Upper lobe of left lung (tissue), 4 donors: ENCODE results near the gene ATAD3A.

ENCODE experiments used
- EP300 ChIP-seq, 4 donors: sonication (generic); formaldehyde crosslinking; IDR thresholded peaks; one replicate each; pipeline ENCODE4 v1.5.1; 2017; ENCODE audit warnings: antibody characterized with exemption in 4 of 4, control low read depth in 2 of 4
- POLR2A ChIP-seq, 4 donors: fragments of 450-650 bp; IDR thresholded peaks; one replicate each; pipeline ENCODE4 v1.5.1; 2016 to 2017; ENCODE audit warnings: antibody characterized with exemption in 4 of 4, mild to moderate bottlenecking in 2 of 4

DNA sequence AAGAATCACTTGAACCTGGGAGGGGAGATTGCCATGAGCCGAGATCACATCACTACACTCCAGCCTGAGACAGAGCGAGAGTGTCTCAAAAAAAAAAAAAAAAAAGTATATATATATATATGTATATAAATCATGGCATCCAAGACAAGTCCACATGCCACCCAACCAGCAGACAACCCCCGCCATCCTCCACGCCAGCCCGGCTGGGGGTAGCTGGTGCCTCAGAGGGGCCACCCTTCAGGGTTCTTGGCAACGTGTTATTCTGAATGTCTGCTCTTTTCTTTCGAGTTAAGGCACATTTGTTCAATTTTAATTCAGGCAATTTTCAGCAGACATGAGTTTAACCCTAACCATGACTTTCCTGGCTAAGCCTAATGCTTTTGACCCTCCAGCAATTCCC lies 38.1 kb downstream of the ATAD3A start:
- no peak for TF ChIP-seq EP300 (IDR thresholded peaks at IDR 0.05)
- no peak for TF ChIP-seq POLR2A (IDR thresholded peaks at IDR 0.05)
